Right ventricle myocardium superior (tissue), 1 donor: ENCODE measurements around the gene ITGB1BP2. TPM values are rescaled to one million over a fixed set of nuclear protein-coding genes. Genes with fewer than 3 reads are reported as not detected.
"Not testable (repeated sequence)": the region's sequence is repeated elsewhere in the genome, so short reads cannot be mapped to it uniquely, and the experiment has no call there.

Source experiments
- ATAC-seq: fragments of 200-7000 bp; cut with Tn5 transposase; one replicate; pipeline ENCODE4 v1.9.1; 2020; ENCODE audit warnings: mild to moderate bottlenecking; ENCODE audit not compliant: poor library complexity
- DNase-seq: peaks from one replicate; pipeline ENCODE4 v3.0.0-alpha.2; 2020
- intact Hi-C: fragments of 100-400 bp; cut with DNase I; formaldehyde crosslinking; loops from one replicate; pipeline ENCODE4 v1.11.2; 2022
- long read RNA-seq: library from polyadenylated mRNA; unstranded; transcript quantifications from one replicate; pipeline ENCODE4 v2.0.0, GENCODE V29; 2021
- total RNA-seq: library from RNA; stranded (reverse); fragmentation: NEBNext Ultra II Directional; extraction: Animal tissue kit (Norgen Biotek cat#: 25700); gene quantifications from one replicate; pipeline ENCODE4 v1.2.1, GENCODE V29; 2021
- donor health status: DM: no; HTN: yes; CAD: no; lungs with severe emphysema.

Gene ITGB1BP2
- 104 TPM for total RNA-seq
- long read RNA-seq, transcript ITGB1BP2-201 (11 exons, 1,296 nt): major isoform, 19 of 21 reads
- long read RNA-seq, partial matches to known transcripts: 1 of 21 reads
- long read RNA-seq, other reads (novel, unspliced or antisense): 1 of 21 reads

DNA sequence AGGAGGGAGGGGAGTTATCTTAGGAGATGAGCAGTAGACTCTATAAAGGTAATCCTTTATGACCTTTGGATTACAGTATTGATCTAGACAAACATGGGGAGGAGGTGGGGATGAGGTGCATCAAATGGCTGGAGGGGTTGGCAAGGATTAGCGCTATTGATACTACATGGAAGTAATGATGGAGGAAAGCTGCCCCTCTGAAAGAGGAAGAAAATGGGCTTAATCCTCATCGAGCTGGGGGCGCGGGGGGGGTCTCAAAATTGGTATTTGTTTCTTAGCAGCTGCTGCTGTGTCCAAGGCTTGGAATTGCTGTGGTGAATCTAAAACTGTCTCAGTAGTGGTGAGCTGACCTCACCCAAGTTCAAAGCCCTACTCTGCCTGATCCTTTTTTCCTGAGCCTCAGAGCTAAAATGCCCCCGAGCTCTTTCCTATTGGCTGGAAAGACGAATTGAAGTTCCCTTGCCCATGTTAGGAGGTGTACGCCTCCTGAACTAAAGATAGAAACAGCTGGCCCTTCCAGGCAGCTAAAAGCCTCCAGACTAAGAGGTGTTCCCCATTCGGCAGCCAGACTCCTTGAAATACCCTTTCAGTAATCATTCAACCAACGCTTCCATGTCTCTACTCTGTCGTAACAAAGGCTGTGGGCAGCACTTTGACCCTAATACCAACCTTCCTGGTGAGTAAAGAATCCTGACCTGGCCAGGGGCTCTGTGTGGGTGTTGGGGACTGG lies at the start of gene ITGB1BP2:
ITGB1BP2 (plus strand) TSS at position 556 of the 730 bp plus-strand sequence; CDS start at position 613, 57 bp downstream.
- peak; percentile 89 for ATAC-seq
- DNase-seq: no peak
- intact Hi-C loops: no loop called here

DNA sequence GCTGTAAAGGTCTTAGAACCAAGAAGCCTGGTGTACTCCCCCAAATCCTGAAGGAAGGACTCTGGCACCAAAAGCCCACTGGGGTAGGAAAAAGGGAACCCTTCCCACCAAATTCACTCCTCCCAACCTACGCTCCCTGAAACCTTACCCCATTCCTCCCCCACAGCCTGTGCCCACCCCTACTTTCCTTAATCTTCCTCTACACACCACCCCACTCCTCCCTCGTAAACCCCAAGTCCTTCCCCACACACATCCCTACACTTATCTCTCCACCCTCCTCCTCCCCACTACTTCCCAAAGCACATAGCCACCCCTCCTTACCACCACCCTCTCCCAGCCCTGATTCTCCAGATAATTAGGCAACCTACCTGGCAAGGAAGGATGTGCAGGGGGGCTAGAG lies 49.3 kb upstream of the ITGB1BP2 start:
- DNase-seq: no peak
- no peak for ATAC-seq
- intact Hi-C loops: no loop called here

GRCh38 chrX:71253253-71254091 lies 48.1 kb upstream of the ITGB1BP2 start:
- ATAC-seq (no peak), DNase-seq (peak; percentile 47)
- intact Hi-C loops: no loop called here

GRCh38 chrX:71254092-71254963 lies 47.2 kb upstream of the ITGB1BP2 start, which contains the start of gene ZMYM3:
TSS of gene ZMYM3 (minus strand) at chrX:71254140. CDS start at chrX:71253255, 885 bp downstream.
- peak; percentile 97 for ATAC-seq
- intact Hi-C loops: no loop called here

DNA sequence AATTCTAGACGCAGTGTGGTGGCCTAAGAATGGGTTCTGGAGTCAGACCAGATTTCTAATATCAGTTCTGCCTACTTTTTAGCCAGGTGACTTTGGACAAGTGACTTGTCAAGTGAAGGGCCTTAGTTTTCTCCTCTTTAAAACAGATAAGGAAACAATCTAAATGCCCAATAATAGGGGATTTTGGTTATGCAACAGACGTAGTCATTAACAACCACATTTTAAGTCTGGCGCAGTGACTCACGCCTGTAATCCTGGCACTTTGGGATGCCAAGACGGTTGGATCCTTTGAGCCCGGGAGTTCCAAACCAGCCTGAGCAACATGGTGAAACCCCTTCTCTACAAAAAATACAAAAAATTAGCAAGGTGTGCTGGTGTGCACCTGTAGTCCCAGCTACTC lies 45.5 kb upstream of the ITGB1BP2 start:
- DNase-seq: no peak
- intact Hi-C loops: no loop called here
- no peak for ATAC-seq

More at GRCh38 chrX:71254092-71254963, 47.2 kb upstream of the ITGB1BP2 start, which contains the start of gene ZMYM3:
- peak; percentile 92 for DNase-seq

- ATAC-seq (no peak), DNase-seq (no peak)
- intact Hi-C loops: no loop called here
These were observed 44.7 kb upstream of the ITGB1BP2 start for GRCh38 chrX:71256856-71257255.

- ATAC-seq, DNase-seq, intact Hi-C loops: not testable (repeated sequence)
These were observed 32.9 kb upstream of the ITGB1BP2 start for GRCh38 chrX:71268624-71269023.

- intact Hi-C loops: no loop called here
- no peak for DNase-seq
- no peak for ATAC-seq
These were observed 31.7 kb upstream of the ITGB1BP2 start for GRCh38 chrX:71269801-71270395.

DNA sequence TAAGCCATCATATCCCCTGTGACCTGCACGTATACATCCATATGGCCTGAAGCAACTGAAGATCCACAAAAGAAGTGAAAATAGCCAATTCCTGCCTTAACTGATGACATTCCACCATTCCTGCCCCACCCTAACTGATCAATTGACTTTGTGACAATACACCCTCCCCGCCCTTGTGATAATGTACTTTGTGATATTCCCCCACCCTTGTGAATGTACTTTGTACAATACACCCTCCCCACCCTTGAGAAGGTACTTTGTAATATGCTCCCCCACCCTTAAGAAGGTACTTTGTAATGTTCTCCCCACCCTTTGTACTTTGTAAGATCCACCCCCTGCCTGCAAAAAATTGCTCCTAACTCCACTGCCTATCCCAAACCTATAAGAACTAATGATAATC lies 29.2 kb upstream of the ITGB1BP2 start:
- intact Hi-C loops, ATAC-seq, DNase-seq: not testable (repeated sequence)

GRCh38 chrX:71281300-71281699 lies 20.2 kb upstream of the ITGB1BP2 start:
- intact Hi-C loops, ATAC-seq, DNase-seq: not testable (repeated sequence)

DNA sequence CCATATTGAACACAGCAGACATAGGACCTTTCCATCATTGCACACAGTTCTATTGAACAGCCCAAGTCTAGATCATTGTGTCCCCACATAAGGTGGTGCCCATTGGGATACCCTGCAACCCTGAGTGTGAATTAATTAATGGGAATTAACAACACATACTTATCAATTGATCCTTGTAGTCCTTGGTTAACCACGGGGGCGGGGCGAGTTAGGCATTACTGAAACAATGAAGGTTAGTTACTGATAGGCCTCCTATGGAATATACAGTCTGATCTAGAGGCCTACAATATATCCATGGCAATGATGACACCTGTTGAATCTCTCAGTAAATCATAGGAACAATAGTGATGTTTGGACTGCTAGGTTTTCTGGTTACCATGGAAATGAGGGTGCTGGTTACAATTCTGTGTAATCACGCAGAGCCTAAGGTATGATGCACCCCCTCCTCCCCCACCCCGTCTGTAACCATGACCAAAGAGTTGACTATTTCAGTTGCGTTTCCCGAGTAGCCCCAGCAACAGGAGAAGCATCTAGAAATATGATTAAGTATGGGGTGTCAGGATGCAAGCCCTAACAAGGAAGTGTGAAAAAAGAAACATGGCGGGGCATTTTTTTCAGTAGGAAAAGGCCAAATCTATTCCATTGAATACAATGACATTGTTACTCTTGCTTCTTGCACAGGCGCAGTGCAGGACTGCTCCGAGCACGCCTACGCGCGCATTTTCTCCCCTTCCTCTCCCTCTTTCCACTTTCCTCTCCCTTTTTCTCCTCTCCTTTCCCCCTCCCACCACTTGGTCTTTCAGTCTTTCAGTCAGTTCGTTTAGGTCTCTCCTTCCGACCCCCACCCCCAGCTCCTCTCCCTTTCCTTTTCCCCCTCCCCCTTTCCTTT lies 18.8 kb upstream of the ITGB1BP2 start:
- intact Hi-C loops: no loop called here
- ATAC-seq (peak; percentile 84), DNase-seq (no peak)

DNA sequence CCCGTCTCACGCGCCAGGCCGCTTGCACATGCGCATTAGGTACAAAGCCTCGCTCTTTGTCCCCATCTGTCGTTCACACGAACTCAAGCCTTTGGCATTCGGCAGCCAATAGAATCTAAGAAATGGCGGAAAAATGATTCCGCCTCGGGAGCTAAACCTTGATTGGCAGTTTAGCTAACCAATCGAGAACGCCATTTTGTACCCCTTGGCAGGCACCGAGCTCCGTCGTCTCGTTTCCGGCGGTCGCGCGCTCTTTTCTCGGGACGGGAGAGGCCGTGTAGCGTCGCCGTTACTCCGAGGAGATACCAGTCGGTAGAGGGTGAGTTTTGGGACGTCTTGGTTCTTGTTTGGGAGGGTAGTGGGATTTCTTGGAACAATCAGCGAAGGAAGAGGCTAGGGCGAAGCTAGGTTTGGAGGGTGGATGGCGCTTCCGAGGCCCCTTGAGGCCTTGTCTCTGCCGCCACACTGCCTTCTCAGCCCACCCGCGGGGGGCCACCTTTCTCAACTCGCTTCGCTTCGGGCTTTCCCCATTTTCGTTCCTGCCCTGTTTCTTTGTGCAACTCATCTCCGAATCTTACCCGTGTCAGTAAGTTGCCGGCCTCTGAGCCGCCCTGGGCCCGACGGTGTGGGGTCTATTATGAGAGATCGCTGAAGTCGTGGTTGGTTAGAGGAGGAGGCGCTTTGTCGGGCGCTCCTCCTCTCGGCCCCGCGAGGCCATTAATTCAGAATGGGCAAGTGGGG lies 18.0 kb upstream of the ITGB1BP2 start, which contains the start of gene NONO:
NONO (plus strand) TSS at position 233 of the 741 bp plus-strand sequence. CDS start 7,003 bp downstream, outside the sequence.
- intact Hi-C loops: no loop called here
- DNase-seq (peak; percentile 84), ATAC-seq (peak; percentile 96)

- no peak for ATAC-seq
- no peak for DNase-seq
- intact Hi-C loops: no loop called here
These were observed 15.6 kb upstream of the ITGB1BP2 start for GRCh38 chrX:71285929-71286328.

DNA sequence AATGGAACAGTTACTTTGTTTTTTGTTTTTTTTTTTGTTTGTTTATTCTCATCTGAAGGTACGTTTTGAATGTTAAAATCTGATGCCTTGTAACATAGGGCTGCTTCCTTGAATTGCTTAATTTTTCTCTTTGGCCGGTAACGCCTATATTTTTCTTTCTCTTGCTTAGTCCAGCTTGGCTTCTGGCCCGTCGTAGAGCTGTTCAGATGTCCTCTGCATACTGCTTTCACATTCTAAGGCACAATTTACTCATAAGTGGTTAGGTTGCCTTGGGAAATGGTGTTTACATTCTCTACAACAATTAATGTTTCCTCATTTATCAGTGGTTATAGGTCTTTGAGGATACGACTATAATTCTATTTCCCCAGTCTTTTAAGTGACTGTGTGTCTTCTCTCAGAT lies 10.2 kb upstream of the ITGB1BP2 start:
- ATAC-seq (no peak), DNase-seq (no peak)
- intact Hi-C loops: no loop called here

- intact Hi-C loops: no loop called here
These were observed 8.7 kb upstream of the ITGB1BP2 start for GRCh38 chrX:71292669-71293365.

GRCh38 chrX:71296806-71297205 lies 4.7 kb upstream of the ITGB1BP2 start:
- DNase-seq (no peak), ATAC-seq (no peak)
- intact Hi-C loops: no loop called here

More at GRCh38 chrX:71292669-71293365, 8.7 kb upstream of the ITGB1BP2 start:
- no peak for DNase-seq
- no peak for ATAC-seq
